ENCODE measurements around the gene UGGT1. TPM values are rescaled to one million over a fixed set of nuclear protein-coding genes. Genes with fewer than 3 reads are reported as not detected.
A peak's percentile ranks its signal among the peaks of the same experiment; 100 is the strongest.

UGGT1 gene
- total and polyA plus RNA-seq, 9 of the 15 experiments (the other 6 are each of a cell fraction or from before 2014, with no cell fraction given): 5.1 to 56.4 (median 37.9) TPM

- Histone ChIP-seq H3K9me1 (ENCODE audit: control insufficient read depth, insufficient read depth, low read length) (no peaks in the 10 kb centered on the region), H3K79me2 (ENCODE audit: control insufficient read depth, insufficient read depth, low read length) (peaks cover 68% of the 10 kb centered on the region), H3K27ac (ENCODE audit: extremely low read depth, low read depth, low read length) (peak overlapping the region; percentile 29; the same call in 1 of the 3 replicates), H3K9ac (ENCODE audit: insufficient read depth in 1 of 2, low read depth in 2 of 2, low read length in 2 of 2) (peak overlapping the region in 1 of 2 experiments; percentile 43; a peak in 2 of 4 replicates), H3K36me3 (ENCODE audit: control insufficient read depth, insufficient read depth, low read length) (peaks cover 51% of the 10 kb centered on the region), H2AFZ (ENCODE audit: low read depth, low read length) (no peak overlapping the region), H3K4me3 (no peak overlapping the region), H3K27me3 (ENCODE audit: control insufficient read depth in 2 of 2, insufficient read depth in 2 of 2, low read length in 2 of 2) (no peaks in the 10 kb centered on the region), H3K4me1 (replicated peaks in 1 of 2; ENCODE audit: control insufficient read depth in 2 of 2, insufficient read depth in 2 of 2, low read length in 2 of 2) (peaks cover 16 to 20% of the 10 kb centered on the region in 2 experiments; a peak in 4 of 5 replicates), H3K9me3 (replicated peaks; ENCODE audit: control insufficient read depth, insufficient read depth, low read depth, low read length) (no peaks in the 10 kb centered on the region), H3K4me2 (ENCODE audit: insufficient read depth, low read length) (peak overlapping the region; percentile 56), H4K20me1 (replicated peaks; ENCODE audit: control insufficient read depth, insufficient read depth, low read length) (no peaks in the 10 kb centered on the region)
- POLR2A ChIA-PET: interaction anchor here (0.5 to 4.4 kb wide), 3 partner anchors 8 to 464 kb away, joined by 3 to 30 read pairs (median 3); no protein-coding TSS in a partner anchor
- intact Hi-C loops (cut with micrococcal nuclease): loop anchor here (5.0 kb wide), 1 partner anchor 236 kb away; the partner anchor contains the start of gene POLR2D
- 69% methylated on average over 5 of the region's 5 CpGs for WGBS (ENCODE audit: insufficient coverage, low coverage, missing lambda C conversion rate)
- TF ChIP-seq SMAD2 (IDR thresholded peaks at IDR 0.05; ENCODE audit: low read depth, low read length) (no peak), ZC3H8 (IDR thresholded peaks at IDR 0.05) (no peak), BACH1 (tag; IDR thresholded peaks at IDR 0.05) (no peak), USF2 (CRISPR knock-in tag; IDR thresholded peaks at IDR 0.05) (no peak)
- DNase-seq (ENCODE audit: extremely low read depth in 1 of 4, low spot score in 3 of 4) (no peak), FAIRE-seq (no peak), ATAC-seq (no peak)
- BruUV-seq (replicated peaks): no TSS peak
- CTCF ChIA-PET (ENCODE audit: low intra/inter-chr PET ratio): no interaction called here
- in situ Hi-C loops (cut with MboI): no loop called here
Observed at GRCh38 chr2:128093762-128094161, 2.8 kb downstream of the UGGT1 start.

- H3K4me1 ChIP-seq (replicated peaks in 1 of 2; ENCODE audit: control insufficient read depth in 2 of 2, insufficient read depth in 2 of 2, low read length in 2 of 2): peaks cover 16% of the 10 kb centered on the region in 2 experiments; a peak in 4 of 5 replicates
Observed at GRCh38 chr2:128095201-128095600, 4.2 kb downstream of the UGGT1 start.

More at GRCh38 chr2:128095201-128095600, 4.2 kb downstream of the UGGT1 start:
- Histone ChIP-seq H2AFZ (ENCODE audit: low read depth, low read length) (no peak overlapping the region), H3K9me3 (replicated peaks; ENCODE audit: control insufficient read depth, insufficient read depth, low read depth, low read length) (no peaks in the 10 kb centered on the region), H3K27ac (ENCODE audit: extremely low read depth, low read depth, low read length) (no peak overlapping the region), H3K4me2 (ENCODE audit: insufficient read depth, low read length) (no peak overlapping the region), H3K36me3 (ENCODE audit: control insufficient read depth, insufficient read depth, low read length) (peaks cover 61% of the 10 kb centered on the region), H3K9ac (ENCODE audit: insufficient read depth in 1 of 2, low read depth in 2 of 2, low read length in 2 of 2) (no peak overlapping the region), H3K4me3 (no peak overlapping the region), H4K20me1 (replicated peaks; ENCODE audit: control insufficient read depth, insufficient read depth, low read length) (no peaks in the 10 kb centered on the region), H3K79me2 (ENCODE audit: control insufficient read depth, insufficient read depth, low read length) (peaks cover 68% of the 10 kb centered on the region), H3K9me1 (ENCODE audit: control insufficient read depth, insufficient read depth, low read length) (no peaks in the 10 kb centered on the region), H3K27me3 (ENCODE audit: control insufficient read depth in 2 of 2, insufficient read depth in 2 of 2, low read length in 2 of 2) (no peaks in the 10 kb centered on the region)
- DNase-seq (ENCODE audit: extremely low read depth in 1 of 4, low spot score in 3 of 4) (no peak), ATAC-seq (no peak), FAIRE-seq (no peak)
- 39% methylated on average over 3 of the region's 3 CpGs for WGBS (ENCODE audit: insufficient coverage, low coverage, missing lambda C conversion rate)
- intact Hi-C loops (cut with micrococcal nuclease) (no loop called here), in situ Hi-C loops (cut with MboI) (no loop called here)
- CTCF ChIA-PET (ENCODE audit: low intra/inter-chr PET ratio): no interaction called here
- no TSS peak for BruUV-seq (replicated peaks)
- TF ChIP-seq MAFK (IDR thresholded peaks at IDR 0.05; ENCODE audit: low read length) (no peak), ZNF77 (CRISPR knock-in tag; IDR thresholded peaks at IDR 0.05) (no peak), ETV6 (IDR thresholded peaks at IDR 0.05; ENCODE audit: borderline replicate concordance in 1 of 2, low read depth in 2 of 2, low read length in 1 of 2) (0 out of 4 replicates have a peak, but pooled peaks of 1 of the 2 experiments have one; percentile 17), ETV6 (CRISPR knock-in tag; IDR thresholded peaks at IDR 0.05; ENCODE audit: borderline replicate concordance) (no peak)
- POLR2A ChIA-PET: interaction anchor here (1.0 kb wide), 1 partner anchor 11 kb away, joined by 3 read pairs; no protein-coding TSS in a partner anchor
